ENCODE results near the gene ADARB2.

The ADARB2 gene

DNA sequence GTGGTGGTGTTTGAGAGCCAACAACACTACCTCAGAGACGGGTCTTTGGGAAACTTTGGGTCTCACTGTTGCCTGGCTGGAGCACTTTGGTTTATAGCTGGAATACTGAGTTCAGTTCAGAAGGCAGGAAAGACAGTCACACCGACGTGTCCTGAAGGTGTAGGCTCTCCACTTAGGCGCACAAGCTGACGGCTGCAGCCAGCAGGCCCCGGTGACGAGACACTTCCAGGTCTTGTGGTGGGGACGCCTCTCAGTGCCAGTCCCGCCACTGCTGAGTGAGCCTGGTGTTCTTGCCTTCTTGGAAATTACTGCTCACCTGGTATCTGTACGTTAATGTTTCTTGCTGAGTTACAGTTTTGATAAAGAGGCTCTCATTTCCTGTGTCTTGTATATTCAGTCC lies 607.1 kb downstream of the ADARB2 start:
- no peak for DNase-seq

DNA sequence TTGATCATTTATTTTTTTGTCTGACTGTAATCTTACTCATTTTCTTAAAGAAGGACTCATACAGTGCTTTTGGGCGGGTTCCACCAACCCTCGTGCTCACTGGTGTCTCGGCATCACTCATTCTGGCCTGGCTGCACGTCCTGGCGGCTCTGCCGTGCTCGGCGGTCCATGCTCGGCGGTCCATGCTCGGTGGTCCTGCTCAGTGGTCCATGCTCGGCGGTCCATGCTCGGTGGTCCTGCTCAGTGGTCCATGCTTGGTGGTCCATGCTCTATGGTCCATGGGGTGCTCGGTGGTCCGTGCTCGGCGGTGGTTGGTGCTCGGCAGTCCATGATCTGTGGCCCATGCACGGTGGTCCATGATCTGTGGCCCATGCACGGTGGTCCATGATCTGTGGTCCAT lies 608.7 kb downstream of the ADARB2 start:
- no peak for DNase-seq

DNA sequence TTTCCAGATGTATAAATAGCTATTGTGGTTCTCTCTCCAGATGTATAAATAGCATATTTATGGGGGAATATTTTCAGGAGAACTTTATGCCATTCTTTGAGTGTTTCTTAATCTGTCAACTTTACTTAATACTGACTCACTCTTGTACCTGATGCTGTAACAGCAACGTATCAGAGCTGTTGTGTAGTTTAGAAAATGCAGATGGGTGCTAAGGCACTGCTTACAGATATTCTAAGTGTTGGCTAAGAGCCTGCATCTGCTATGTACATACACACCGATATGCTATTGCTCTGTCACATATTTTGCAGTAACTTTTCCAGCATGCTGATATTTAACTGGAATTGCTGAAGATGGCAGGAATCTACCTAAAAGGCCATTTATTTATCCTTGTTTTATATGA lies 609.2 kb downstream of the ADARB2 start:
- no peak for DNase-seq

DNA sequence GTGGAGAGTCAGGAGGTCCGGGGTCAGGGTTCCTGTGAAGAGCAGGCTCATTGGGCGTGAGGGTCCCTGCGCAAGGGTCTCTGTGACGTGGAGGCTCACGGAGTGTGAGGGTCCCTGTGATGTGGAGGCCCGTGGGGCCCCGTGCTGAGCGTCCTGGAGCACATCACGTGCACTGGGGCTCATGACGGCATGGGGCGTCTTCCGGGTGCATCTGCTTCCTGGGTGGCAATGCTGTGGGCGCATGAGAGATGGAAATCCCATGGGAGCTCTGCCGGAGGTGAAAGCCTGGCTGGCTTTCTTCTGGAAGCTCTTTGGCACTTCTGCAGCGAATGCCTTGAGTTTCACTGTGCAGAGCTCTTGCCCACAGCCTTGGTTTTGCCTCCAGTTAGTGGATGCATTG lies 609.7 kb downstream of the ADARB2 start:
- DNase-seq, result no peak

Measured in OCI-M1 (cell line).